HUES48 (cell line): ENCODE data around the gene ANKHD1.
A peak's percentile ranks its signal among the peaks of the same experiment; 100 is the strongest.

Experiments
- H3K27ac ChIP-seq: one replicate; pipeline ENCODE4 v1.7.0; 2013; ENCODE audit warnings: low read depth, low read length, inconsistent platforms
- H3K27me3 ChIP-seq: 2 replicates; pipeline ENCODE4 v1.6.1; 2013; ENCODE audit warnings: mild to moderate bottlenecking, low read length; ENCODE audit not compliant: control insufficient read depth, insufficient read depth
- H3K36me3 ChIP-seq: 2 replicates; pipeline ENCODE4 v1.6.1; 2013; ENCODE audit warnings: low read length; ENCODE audit not compliant: control insufficient read depth, insufficient read depth
- H3K4me1 ChIP-seq: 2 replicates; pipeline ENCODE4 v1.6.1; 2013; ENCODE audit warnings: mild to moderate bottlenecking, low read length; ENCODE audit not compliant: control insufficient read depth, insufficient read depth
- H3K4me3 ChIP-seq: 2 replicates; pipeline ENCODE4 v1.5.1; 2013; ENCODE audit warnings: mild to moderate bottlenecking, low read depth, low read length
- H3K9ac ChIP-seq: 2 replicates; pipeline ENCODE4 v1.6.1; 2013; ENCODE audit warnings: mild to moderate bottlenecking, low read depth, low read length, moderate library complexity
- H3K9me3 ChIP-seq: 2 replicates; pipeline ENCODE4 v1.6.1; 2013; ENCODE audit warnings: low read length; ENCODE audit not compliant: control insufficient read depth, insufficient read depth

Gene ANKHD1

DNA sequence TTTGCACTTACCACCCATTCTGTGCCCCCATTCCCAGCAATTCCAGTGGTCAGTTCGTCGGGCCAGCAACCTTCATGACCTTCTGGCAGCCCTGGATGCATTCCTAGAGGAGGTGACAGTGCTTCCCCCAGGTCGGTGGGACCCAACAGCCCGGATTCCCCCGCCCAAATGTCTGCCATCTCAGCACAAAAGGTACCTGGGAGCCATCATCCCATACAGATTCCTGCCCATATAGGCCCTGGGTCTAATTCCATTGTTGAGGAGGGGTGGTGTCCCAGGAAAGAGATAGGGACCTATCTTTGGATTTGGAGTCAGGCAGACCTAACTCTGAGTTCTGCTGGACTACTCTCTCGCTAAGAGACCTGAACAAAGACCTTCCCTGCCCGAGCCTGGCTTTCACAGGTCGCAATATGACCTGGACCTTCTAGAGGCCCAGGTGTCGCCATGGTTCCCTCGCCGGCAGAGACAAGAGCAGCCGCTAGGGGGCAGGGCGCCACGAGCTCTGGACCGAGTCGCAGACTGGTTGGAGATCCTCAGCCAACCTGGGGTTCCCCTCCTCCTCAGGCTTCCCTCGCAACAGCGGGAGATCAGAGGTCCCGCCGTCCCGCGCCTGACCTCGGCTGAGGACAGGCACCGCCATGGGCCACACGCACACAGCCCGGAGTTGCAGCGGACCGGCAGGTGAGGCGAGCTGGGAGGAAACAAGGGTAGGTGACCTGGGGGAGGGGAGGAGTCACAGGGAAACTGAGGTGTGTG lies 38.6 kb upstream of the ANKHD1 start:
- H3K36me3 ChIP-seq, result no peaks in the 10 kb centered on the region
- no peaks in the 10 kb centered on the region; the same call in 1 of the 2 replicates for H3K4me1 ChIP-seq
- H3K9ac ChIP-seq, result peak overlapping the region; percentile 61
- H3K4me3 ChIP-seq, result peak overlapping the region; percentile 68
- peaks cover 8% of the 10 kb centered on the region; the same call in 1 of the 2 replicates for H3K27me3 ChIP-seq
- H3K27ac ChIP-seq, result no peak overlapping the region
- H3K9me3 ChIP-seq, result no peaks in the 10 kb centered on the region

DNA sequence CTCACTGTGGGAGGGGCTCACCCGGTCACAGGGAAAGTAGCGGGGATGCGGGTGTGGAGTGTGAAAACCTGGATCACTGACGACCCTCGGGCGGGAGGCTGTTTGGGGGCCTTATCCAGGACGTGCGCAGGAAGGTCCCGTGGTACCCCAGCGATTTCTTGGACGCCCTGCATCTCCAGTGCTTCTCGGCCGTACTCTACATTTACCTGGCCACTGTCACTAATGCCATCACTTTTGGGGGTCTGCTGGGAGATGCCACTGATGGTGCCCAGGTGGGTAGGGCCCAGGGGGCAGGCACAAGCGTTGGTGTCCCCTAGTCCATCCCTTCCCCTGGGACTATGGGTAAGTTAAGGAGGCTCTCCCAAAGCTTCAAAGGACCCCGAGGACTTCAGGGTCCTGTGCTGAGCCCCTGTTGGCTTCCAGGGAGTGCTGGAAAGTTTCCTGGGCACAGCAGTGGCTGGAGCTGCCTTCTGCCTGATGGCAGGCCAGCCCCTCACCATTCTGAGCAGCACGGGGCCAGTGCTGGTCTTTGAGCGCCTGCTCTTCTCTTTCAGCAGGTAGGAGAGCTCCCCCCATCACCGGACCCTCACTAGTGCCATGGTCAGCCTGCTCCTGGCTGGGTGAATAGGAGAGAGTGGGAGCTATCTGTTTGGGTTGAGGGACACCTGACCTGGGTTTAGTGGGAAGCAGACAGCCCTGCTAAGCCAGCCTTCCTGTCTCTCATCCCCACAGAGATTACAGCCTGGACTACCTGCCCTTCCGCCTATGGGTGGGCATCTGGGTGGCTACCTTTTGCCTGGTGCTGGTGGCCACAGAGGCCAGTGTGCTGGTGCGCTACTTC lies 37.8 kb upstream of the ANKHD1 start:
- peaks cover 8% of the 10 kb centered on the region; the same call in 1 of the 2 replicates for H3K27me3 ChIP-seq
- H3K27ac ChIP-seq, result no peak overlapping the region
- no peaks in the 10 kb centered on the region for H3K36me3 ChIP-seq
- H3K4me1 ChIP-seq, result no peaks in the 10 kb centered on the region; the same call in 1 of the 2 replicates
- H3K9me3 ChIP-seq, result no peaks in the 10 kb centered on the region
- H3K9ac ChIP-seq, result peak overlapping the region; percentile 61
- H3K4me3 ChIP-seq, result peak overlapping the region; percentile 68

- Histone ChIP-seq H3K9ac (no peak overlapping the region), H3K9me3 (no peaks in the 10 kb centered on the region), H3K4me1 (no peaks in the 10 kb centered on the region; the same call in 1 of the 2 replicates), H3K27me3 (peaks cover 8% of the 10 kb centered on the region; the same call in 1 of the 2 replicates), H3K4me3 (no peak overlapping the region), H3K36me3 (no peaks in the 10 kb centered on the region), H3K27ac (no peak overlapping the region)
Measured at GRCh38 chr5:140364472-140364765, 37.2 kb upstream of the ANKHD1 start.

- Histone ChIP-seq H3K9ac (no peak overlapping the region), H3K4me1 (no peaks in the 10 kb centered on the region; the same call in 1 of the 2 replicates), H3K27ac (no peak overlapping the region), H3K9me3 (no peaks in the 10 kb centered on the region), H3K36me3 (no peaks in the 10 kb centered on the region), H3K27me3 (peaks cover 8% of the 10 kb centered on the region; the same call in 1 of the 2 replicates), H3K4me3 (no peak overlapping the region)
Measured at GRCh38 chr5:140365282-140365681, 36.4 kb upstream of the ANKHD1 start.

DNA sequence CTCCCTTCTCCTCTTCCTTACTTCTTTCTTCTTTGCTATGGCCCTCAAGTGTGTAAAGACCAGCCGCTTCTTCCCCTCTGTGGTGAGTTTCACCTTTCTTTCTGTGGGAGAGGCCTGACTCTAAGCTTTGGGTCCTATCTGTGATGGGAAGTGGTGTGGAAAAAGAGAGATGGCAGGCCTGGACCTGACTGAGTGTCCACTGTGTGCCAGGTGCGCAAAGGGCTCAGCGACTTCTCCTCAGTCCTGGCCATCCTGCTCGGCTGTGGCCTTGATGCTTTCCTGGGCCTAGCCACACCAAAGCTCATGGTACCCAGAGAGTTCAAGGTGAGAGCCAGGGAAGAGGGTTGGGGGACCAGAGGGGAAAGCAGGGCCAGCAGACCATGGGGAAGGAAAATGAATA lies 35.7 kb upstream of the ANKHD1 start:
- Histone ChIP-seq H3K36me3 (no peaks in the 10 kb centered on the region), H3K27ac (no peak overlapping the region), H3K27me3 (peaks cover 8% of the 10 kb centered on the region; the same call in 1 of the 2 replicates), H3K9me3 (no peaks in the 10 kb centered on the region), H3K4me1 (no peaks in the 10 kb centered on the region; the same call in 1 of the 2 replicates), H3K9ac (no peak overlapping the region), H3K4me3 (no peak overlapping the region)

DNA sequence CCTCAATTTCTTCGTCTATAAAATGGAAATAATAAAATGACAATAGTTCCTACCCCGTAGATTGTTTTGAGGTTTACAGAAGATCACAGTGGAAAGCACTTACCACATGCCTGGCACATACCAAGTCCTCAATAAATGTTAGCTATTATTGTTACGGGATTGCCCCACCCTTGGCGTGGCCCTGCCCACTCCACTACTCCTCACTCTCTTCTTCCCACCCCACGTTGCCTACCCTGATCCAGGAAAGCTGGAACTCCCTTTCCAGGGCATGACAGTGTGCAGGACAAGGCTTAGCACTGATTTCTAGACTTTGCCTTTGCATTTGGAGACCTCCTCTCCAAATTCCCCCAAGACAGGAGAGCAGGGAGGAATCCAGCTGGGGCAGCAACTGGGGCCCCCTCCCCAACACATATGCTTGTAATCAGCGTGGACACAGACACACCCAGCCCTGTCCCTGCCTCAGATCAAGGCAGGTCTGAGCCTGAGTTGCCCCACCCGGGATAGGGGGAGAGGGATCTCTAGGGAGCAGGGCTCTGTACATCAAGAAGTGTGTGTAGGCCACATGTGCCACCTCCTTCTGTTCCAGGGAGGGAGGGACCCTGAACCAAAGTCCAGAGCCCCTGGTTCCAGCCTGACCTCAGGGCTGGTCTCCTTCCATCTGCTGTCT lies 34.9 kb upstream of the ANKHD1 start:
- no peaks in the 10 kb centered on the region for H3K36me3 ChIP-seq
- H3K27ac ChIP-seq, result no peak overlapping the region
- H3K4me1 ChIP-seq, result no peaks in the 10 kb centered on the region; the same call in 1 of the 2 replicates
- peaks cover 8% of the 10 kb centered on the region; the same call in 1 of the 2 replicates for H3K27me3 ChIP-seq
- H3K4me3 ChIP-seq, result no peak overlapping the region
- no peak overlapping the region for H3K9ac ChIP-seq
- H3K9me3 ChIP-seq, result no peaks in the 10 kb centered on the region

DNA sequence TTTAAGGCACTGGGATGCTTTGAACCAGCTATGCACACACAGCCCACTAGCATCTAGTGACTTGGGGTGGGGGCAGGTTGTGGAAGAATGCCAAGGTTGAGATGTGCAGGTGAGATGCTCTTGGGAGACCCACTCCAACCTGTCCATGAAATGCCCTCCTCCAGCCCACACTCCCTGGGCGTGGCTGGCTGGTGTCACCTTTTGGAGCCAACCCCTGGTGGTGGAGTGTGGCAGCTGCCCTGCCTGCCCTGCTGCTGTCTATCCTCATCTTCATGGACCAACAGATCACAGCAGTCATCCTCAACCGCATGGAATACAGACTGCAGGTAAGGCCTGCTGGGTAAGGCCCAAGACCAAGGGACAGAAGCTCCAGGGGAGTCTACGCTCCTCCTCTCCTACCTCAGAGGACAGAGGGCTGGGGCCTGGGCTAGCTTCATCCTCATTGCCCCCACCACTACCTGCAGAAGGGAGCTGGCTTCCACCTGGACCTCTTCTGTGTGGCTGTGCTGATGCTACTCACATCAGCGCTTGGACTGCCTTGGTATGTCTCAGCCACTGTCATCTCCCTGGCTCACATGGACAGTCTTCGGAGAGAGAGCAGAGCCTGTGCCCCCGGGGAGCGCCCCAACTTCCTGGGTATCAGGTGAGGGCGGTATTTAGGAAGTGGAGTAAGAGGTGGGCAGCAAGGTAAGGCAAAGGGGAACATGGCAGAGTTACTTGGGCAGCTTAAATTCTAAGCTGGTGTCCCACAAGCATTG lies 34.2 kb upstream of the ANKHD1 start:
- Histone ChIP-seq H3K36me3 (no peaks in the 10 kb centered on the region), H3K4me1 (no peaks in the 10 kb centered on the region; the same call in 1 of the 2 replicates), H3K9ac (no peak overlapping the region), H3K27ac (no peak overlapping the region), H3K4me3 (no peak overlapping the region), H3K9me3 (no peaks in the 10 kb centered on the region), H3K27me3 (peaks cover 8% of the 10 kb centered on the region; the same call in 1 of the 2 replicates)

DNA sequence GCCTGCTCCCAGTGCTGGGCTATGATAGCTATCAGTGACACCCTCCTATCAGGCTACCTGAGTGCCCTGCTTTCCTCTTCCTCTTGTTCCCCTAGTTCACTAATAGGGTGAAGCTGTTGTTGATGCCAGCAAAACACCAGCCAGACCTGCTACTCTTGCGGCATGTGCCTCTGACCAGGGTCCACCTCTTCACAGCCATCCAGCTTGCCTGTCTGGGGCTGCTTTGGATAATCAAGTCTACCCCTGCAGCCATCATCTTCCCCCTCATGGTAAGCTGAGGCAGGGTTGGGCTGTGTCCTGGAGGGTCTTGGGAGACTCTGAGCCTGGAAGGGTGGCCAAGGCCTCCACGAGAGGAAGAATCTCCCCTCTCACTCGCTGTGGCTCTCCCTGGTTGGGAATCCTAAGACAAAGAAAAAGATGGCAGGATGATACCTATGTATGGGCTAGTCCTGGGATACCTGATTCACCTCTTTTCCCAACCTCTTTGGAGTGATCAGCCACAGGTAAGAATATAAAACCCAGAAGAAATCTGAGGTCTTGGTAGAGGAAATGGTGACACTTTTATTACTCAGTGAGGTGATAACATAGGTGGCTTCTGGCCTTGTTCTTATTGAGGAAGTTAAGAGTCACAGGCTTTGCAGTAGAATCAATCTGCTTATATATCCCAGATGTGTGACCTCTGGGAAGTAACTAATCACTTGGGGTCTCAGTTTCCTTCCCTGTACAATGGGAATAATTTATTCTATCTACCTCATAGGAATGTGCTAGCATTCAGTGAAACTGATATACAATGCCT lies 30.1 kb upstream of the ANKHD1 start:
- no peaks in the 10 kb centered on the region for H3K27me3 ChIP-seq
- peaks cover 4% of the 10 kb centered on the region; the same call in 1 of the 2 replicates for H3K4me1 ChIP-seq
- no peak overlapping the region for H3K27ac ChIP-seq
- H3K36me3 ChIP-seq, result no peaks in the 10 kb centered on the region
- H3K4me3 ChIP-seq, result no peak overlapping the region
- H3K9me3 ChIP-seq, result no peaks in the 10 kb centered on the region
- no peak overlapping the region for H3K9ac ChIP-seq

GRCh38 chr5:140372971-140373487 lies 28.6 kb upstream of the ANKHD1 start:
- H3K9me3 ChIP-seq, result no peaks in the 10 kb centered on the region
- H3K27me3 ChIP-seq, result no peaks in the 10 kb centered on the region
- no peak overlapping the region for H3K9ac ChIP-seq
- no peak overlapping the region for H3K27ac ChIP-seq
- no peaks in the 10 kb centered on the region for H3K36me3 ChIP-seq
- peaks cover 4% of the 10 kb centered on the region; the same call in 1 of the 2 replicates for H3K4me1 ChIP-seq
- H3K4me3 ChIP-seq, result no peak overlapping the region
